Ovary (tissue), 9 donors: ENCODE data around the gene MAML2. TPM values are rescaled to one million over a fixed set of nuclear protein-coding genes. Genes with fewer than 3 reads are reported as not detected.

Experiments used
- DNase-seq, 5 donors: peaks; one replicate each; pipeline ENCODE4 v3.0.0-alpha.2; 2019 to 2020
- H3K27ac ChIP-seq, 2 donors: fragments of 200-600 bp; one replicate each; pipeline versions ENCODE4 v1.5.1 to v1.8.0; 2019 to 2022
- H3K27me3 ChIP-seq: fragments of 200-600 bp; one replicate; pipeline ENCODE4 v1.8.0; 2022
- H3K36me3 ChIP-seq: fragments of 200-600 bp; sonication (generic); one replicate; pipeline ENCODE4 v1.5.1; 2019
- H3K4me1 ChIP-seq: one replicate; pipeline ENCODE4 v1.8.1; 2013; ENCODE audit warnings: mild to moderate bottlenecking, moderate library complexity; ENCODE audit not compliant: insufficient read depth
- H3K4me3 ChIP-seq: fragments of 200-600 bp; sonication (generic); one replicate; pipeline ENCODE4 v1.5.1; 2017
- H3K9me3 ChIP-seq, 2 donors: fragments of 200-600 bp in 1 of 2; sonication (generic) in 1 of 2; one replicate each; pipeline versions ENCODE4 v1.5.1 to v1.8.1; 2013 to 2019; ENCODE audit warnings: mild to moderate bottlenecking in 1 of 2, moderate library complexity in 1 of 2
- EP300 ChIP-seq: sonication (generic); formaldehyde crosslinking; IDR thresholded peaks from one replicate; pipeline ENCODE4 v1.6.1; 2017; ENCODE audit warnings: antibody characterized with exemption
- POLR2A ChIP-seq: fragments of 450-650 bp; IDR thresholded peaks from one replicate; pipeline ENCODE4 v1.6.1; 2017; ENCODE audit warnings: antibody characterized with exemption, mild to moderate bottlenecking, moderate library complexity
- WGBS, 3 donors: extraction: QIAGEN DNeasy Blood & Tissue Kit in 1 of 3; methylation state at CpG; one replicate each; pipeline versions ENCODE4 v1.1.5 to v1.1.7; 2013 to 2017; 5-methylcytosine and 5-hydroxymethylcytosine counted together
- intact Hi-C, 4 donors: fragments of 100-400 bp; cut with DNase I; formaldehyde crosslinking; loops; one replicate each; pipeline versions ENCODE4 v1.11.0 to v1.15.1; 2022 to 2023
- polyA plus RNA-seq, 2 donors: library from polyadenylated mRNA; stranded (reverse); fragments of 200-250 nt in 1 of 2; fragments of 350-450 nt in 1 of 2; fragmentation: Illumina TruSeq in 1 of 2; extraction: RNeasy Lipid Tissue Mini Kit (QIAGEN cat#74804) in 1 of 2; gene quantifications; one replicate each; pipeline ENCODE4 v1.2.3, GENCODE V29; 2013 to 2014
- total RNA-seq, 7 donors: library from RNA; depleted of rRNA in 2 of 7; stranded (reverse); fragments of >200 nt in 2 of 7; fragmentation: NEBNext Ultra II Directional in 3 of 7; extraction: Animal tissue kit (Norgen Biotek cat#: 25700) in 3 of 7; gene quantifications; one replicate each; pipeline versions ENCODE4 v1.1.0 to v1.2.4, GENCODE V29; 2016 to 2023
- TF ChIP-seq, protein P1 (sequence below), 3 donors: fragments of 450-650 bp in 2 of 3; fragments of 200-600 bp in 1 of 3; IDR thresholded peaks; one replicate each; pipeline versions ENCODE4 v1.5.1 to v1.8.0; 2016 to 2022; ENCODE audit warnings: antibody characterized with exemption in 3 of 3, mild to moderate bottlenecking in 1 of 3
- donor health status: DM: no; HTN: no; CAD: no; lungs with moderate emphysema.
- donor health status: DM: no; HTN: no; CAD: no.
- donor health status: Bipolar disorder and iron deficiency.
- donor health status: DM: yes; HTN: yes; CAD: no.
- donor health status: DM: no; HTN: no; CAD: no.
- donor health status: DM: yes; HTN: yes; CAD: no.

Gene MAML2
- total and polyA plus RNA-seq, 9 donors: 7.3 to 17.5 (median 14.6) TPM

DNA sequence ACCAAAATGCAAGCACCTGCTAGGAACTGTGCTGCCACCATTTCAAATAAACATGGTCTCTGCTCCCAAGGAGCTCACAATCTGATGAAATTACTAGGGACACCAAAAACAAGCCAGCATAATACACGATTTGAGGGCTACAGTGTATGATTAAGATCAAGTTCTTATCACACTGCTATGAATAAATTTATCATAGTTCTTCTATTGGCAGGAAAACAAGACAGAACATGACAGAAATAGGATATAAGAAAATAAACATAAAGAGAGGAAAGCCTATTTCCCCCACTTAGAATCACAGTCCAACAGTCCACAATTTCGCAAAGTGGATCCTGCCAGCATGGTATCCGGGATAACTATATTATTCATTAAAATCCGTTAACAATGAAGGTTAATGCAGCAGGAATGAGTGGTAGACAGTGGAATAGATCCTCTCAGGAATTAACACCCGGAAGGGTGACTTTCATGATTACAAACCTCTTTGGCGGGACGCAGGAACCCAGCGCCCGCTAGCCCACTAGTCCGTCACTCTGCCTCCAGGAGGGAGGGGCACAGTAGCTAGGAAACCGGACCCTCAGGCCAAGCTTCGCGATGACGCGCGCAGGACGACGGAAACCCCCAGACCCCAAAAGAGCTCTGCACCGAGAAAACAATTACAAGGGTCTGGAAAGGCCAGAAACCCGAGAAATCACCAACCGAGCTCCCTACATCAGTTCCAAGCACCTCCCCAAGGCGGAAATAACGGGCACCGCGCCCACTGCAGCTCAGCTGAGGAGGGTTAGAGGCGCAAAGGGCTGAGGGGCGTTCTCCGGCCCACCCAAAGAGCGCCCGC lies 46.1 kb upstream of the MAML2 start:
- Histone ChIP-seq H3K36me3 (no peaks in the 10 kb centered on the region), H3K4me1 (peaks cover 2% of the 10 kb centered on the region), H3K4me3 (peak overlapping the region; percentile 93), H3K9me3 (no peaks in the 10 kb centered on the region), H3K27me3 (no peaks in the 10 kb centered on the region), H3K27ac (peak overlapping the region; percentile 30 to 73)
- intact Hi-C loops: no loop called here
- WGBS, 3 donors: 0% methylated on average over 30 of the region's 30 CpGs
- DNase-seq: no peak
- TF ChIP-seq POLR2A: no peak
- no peak for TF ChIP-seq EP300
- TF ChIP-seq, protein P1, sequence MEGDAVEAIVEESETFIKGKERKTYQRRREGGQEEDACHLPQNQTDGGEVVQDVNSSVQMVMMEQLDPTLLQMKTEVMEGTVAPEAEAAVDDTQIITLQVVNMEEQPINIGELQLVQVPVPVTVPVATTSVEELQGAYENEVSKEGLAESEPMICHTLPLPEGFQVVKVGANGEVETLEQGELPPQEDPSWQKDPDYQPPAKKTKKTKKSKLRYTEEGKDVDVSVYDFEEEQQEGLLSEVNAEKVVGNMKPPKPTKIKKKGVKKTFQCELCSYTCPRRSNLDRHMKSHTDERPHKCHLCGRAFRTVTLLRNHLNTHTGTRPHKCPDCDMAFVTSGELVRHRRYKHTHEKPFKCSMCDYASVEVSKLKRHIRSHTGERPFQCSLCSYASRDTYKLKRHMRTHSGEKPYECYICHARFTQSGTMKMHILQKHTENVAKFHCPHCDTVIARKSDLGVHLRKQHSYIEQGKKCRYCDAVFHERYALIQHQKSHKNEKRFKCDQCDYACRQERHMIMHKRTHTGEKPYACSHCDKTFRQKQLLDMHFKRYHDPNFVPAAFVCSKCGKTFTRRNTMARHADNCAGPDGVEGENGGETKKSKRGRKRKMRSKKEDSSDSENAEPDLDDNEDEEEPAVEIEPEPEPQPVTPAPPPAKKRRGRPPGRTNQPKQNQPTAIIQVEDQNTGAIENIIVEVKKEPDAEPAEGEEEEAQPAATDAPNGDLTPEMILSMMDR (IDR thresholded peaks at IDR 0.05): peak in 1 of 3 donors; percentile 9

DNA sequence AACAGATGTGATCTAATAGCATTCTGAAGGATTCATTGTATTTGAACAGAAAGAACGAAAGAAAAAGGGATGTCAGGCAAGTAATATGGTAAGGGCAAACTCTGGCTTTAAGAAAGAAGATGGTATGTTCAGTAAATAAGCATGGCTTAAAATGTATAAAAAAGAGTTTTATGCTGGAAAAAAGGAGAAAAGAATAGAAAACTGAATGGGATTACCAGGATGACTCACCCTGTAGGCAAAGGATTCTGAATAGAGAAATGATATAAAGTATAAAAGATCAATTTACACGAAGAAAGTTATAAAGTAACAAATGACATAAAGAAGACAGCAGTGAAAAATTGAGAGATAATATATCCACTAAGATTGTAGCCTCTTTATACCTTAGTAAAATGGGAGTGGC lies 42.2 kb upstream of the MAML2 start:
- Histone ChIP-seq H3K36me3 (no peaks in the 10 kb centered on the region), H3K4me1 (no peaks in the 10 kb centered on the region), H3K4me3 (no peak overlapping the region), H3K27ac (no peak overlapping the region), H3K9me3 (no peaks in the 10 kb centered on the region), H3K27me3 (no peaks in the 10 kb centered on the region)
- no peak for DNase-seq
- 90 to 96% (median 94%) methylated on average over 2 of the region's 2 CpGs for WGBS, 3 donors
- intact Hi-C loops: no loop called here
- TF ChIP-seq, protein P1 (IDR thresholded peaks at IDR 0.05): no peak
- TF ChIP-seq EP300: no peak
- no peak for TF ChIP-seq POLR2A

DNA sequence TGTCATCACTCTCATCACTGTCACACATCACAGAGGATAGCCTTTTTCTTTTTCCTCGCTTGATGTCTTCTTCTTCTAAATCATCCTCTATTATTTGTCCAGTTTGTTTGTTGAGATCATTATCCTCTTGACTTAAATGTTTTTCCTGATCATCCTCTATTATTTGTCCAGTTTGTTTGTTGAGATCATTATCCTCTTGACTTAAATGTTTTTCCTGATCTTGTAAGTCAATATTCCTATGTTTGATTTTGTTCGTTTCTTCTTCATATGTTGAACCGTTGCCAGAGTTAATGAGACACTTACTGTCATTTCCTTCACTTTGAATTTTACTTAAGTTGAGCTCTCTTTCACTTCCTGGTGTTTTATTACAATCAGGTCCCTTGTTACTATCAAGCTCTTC lies 41.2 kb upstream of the MAML2 start:
- Histone ChIP-seq H3K4me1 (no peaks in the 10 kb centered on the region), H3K27ac (no peak overlapping the region), H3K9me3 (no peaks in the 10 kb centered on the region), H3K4me3 (no peak overlapping the region), H3K27me3 (no peaks in the 10 kb centered on the region), H3K36me3 (no peaks in the 10 kb centered on the region)
- WGBS, 3 donors: 91 to 93% (median 92%) methylated on average over 3 of the region's 3 CpGs
- no peak for TF ChIP-seq POLR2A
- TF ChIP-seq, protein P1 (IDR thresholded peaks at IDR 0.05): no peak
- TF ChIP-seq EP300: no peak
- intact Hi-C loops: no loop called here
- no peak for DNase-seq

DNA sequence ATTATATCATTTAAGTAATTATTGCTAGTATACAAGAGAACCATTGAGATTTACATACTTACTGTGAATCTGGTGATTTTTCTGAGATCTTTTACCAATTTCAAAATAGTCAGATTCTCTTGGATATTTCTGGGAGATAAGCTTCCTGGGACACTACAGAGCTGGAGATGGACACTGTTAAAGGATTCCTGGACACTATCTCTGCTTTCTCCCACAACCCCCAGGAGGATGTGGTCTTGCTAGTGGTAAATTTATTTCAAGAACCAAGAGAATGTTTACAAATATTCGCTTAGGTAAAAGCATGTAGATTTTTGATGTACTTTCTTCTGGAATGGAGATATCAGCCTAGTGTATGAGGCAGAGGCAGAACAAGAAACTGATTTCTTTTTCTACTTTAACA lies 33.8 kb upstream of the MAML2 start:
- H3K4me3 ChIP-seq: no peak overlapping the region
- intact Hi-C loops: no loop called here
- H3K27ac ChIP-seq: no peak overlapping the region
- 86 to 94% (median 90%) methylated on average over 1 of the region's 1 CpG for WGBS, 3 donors
- no peaks in the 10 kb centered on the region for H3K27me3 ChIP-seq
- no peak for TF ChIP-seq POLR2A
- TF ChIP-seq, protein P1 (IDR thresholded peaks at IDR 0.05): no peak
- no peak for TF ChIP-seq EP300
- DNase-seq: no peak
- no peaks in the 10 kb centered on the region for H3K9me3 ChIP-seq
- H3K36me3 ChIP-seq: no peaks in the 10 kb centered on the region
- no peaks in the 10 kb centered on the region for H3K4me1 ChIP-seq
